HCT116 (cell line): ENCODE measurements around the gene RBM19. TPM values are rescaled to one million over a fixed set of nuclear protein-coding genes. Genes with fewer than 3 reads are reported as not detected.

Experiments
- ATAC-seq: fragments of 200-7000 bp; cut with Tn5 transposase; 2 replicates; pipeline ENCODE4 v1.9.1; 2020; ENCODE audit warnings: mild to moderate bottlenecking, moderate library complexity
- BruUV-seq: library from RNA; stranded (reverse); fragments of 400-500 nt; replicated peaks from 2 replicates; lab custom pipeline; 2021; lab: Mats Ljungman, UMichigan
- CTCF ChIA-PET: fragments of 300-600 bp; sonication (Branson Sonifier 250); formaldehyde crosslinking; loops from one replicate; lab custom pipeline; 2021; ENCODE audit warnings: antibody characterized with exemption; lab: Charles Lee
- POLR2A ChIA-PET: fragments of 300-600, 350-600 bp; sonication (Branson Sonifier 250); formaldehyde crosslinking; loops from one replicate; lab custom pipeline; 2021; ENCODE audit warnings: antibody characterized with exemption; lab: Charles Lee
- RAD21 ChIA-PET, 2 experiments: fragments of 300-600 bp; sonication (Branson Sonifier 250); formaldehyde crosslinking; loops; one replicate each; lab custom pipeline; 2023; ENCODE audit warnings: low total read pairs in 2 of 2; ENCODE audit not compliant: uncharacterized antibody in 2 of 2, unreplicated experiment in 2 of 2, low non-redundant PET in 1 of 2; lab: Charles Lee
- DNase-seq: peaks from one replicate; pipeline ENCODE4 v3.0.0-alpha.2; 2010; ENCODE audit warnings: low read depth, low spot score
- H2AFZ ChIP-seq: fragments of 200-600 bp; shearing (Covaris generic), sonication (generic); 2 replicates; pipeline ENCODE4 v1.6.1; 2017; ENCODE audit warnings: low read depth, mixed run types, mixed read lengths, antibody characterized with exemption, low read length; ENCODE audit not compliant: poor library complexity, severe bottlenecking
- H3K27ac ChIP-seq: 2 replicates; pipeline ENCODE4 v1.5.1; 2012; ENCODE audit warnings: low read depth, low read length
- H3K27me3 ChIP-seq: fragments of 200-600 bp; sonication (generic); 2 replicates; pipeline ENCODE4 v1.6.1; 2016; ENCODE audit warnings: mixed run types, low read length, mixed read lengths; ENCODE audit not compliant: insufficient read depth
- H3K36me3 ChIP-seq, 2 experiments: fragments of 200-500 bp in 1 of 2; fragments of 200-600 bp in 1 of 2; sonication (Bioruptor generic) in 1 of 2; sonication (generic) in 1 of 2; 2 replicates each; pipeline versions ENCODE4 v1.5.1 to v1.6.1; 2014 to 2016; ENCODE audit warnings: low read length in 2 of 2, inconsistent platforms in 1 of 2, mixed read lengths in 1 of 2, mixed run types in 1 of 2; ENCODE audit not compliant: insufficient read depth in 2 of 2, control insufficient read depth in 1 of 2
- H3K4me1 ChIP-seq, 2 experiments: fragments of 200-600 bp in 1 of 2; sonication (generic) in 1 of 2; 2 replicates each; pipeline versions ENCODE4 v1.5.1 to v1.6.1; 2012 to 2017; ENCODE audit warnings: low read length in 2 of 2, inconsistent platforms in 1 of 2, mild to moderate bottlenecking in 1 of 2, mixed read lengths in 1 of 2, mixed run types in 1 of 2, moderate library complexity in 1 of 2; ENCODE audit not compliant: insufficient read depth in 2 of 2, control insufficient read depth in 1 of 2
- H3K4me2 ChIP-seq: fragments of 200-600 bp; sonication (generic); 2 replicates; pipeline ENCODE4 v1.6.1; 2017; ENCODE audit warnings: mixed run types, low read length, mixed read lengths
- H3K4me3 ChIP-seq, 2 experiments: fragments of 200-600 bp in 1 of 2; sonication (generic) in 1 of 2; replicated peaks in 1 of 2; 2 replicates each; pipeline ENCODE4 v1.5.1; 2011 to 2016; ENCODE audit warnings: low read length in 2 of 2, control low read depth in 1 of 2, low read depth in 1 of 2, mild to moderate bottlenecking in 1 of 2, mixed read lengths in 1 of 2, mixed run types in 1 of 2
- H3K79me2 ChIP-seq: fragments of 200-600 bp; sonication (generic); 2 replicates; pipeline ENCODE4 v1.6.1; 2017; ENCODE audit warnings: mild to moderate bottlenecking, mixed run types, low read length, moderate library complexity, mixed read lengths; ENCODE audit not compliant: insufficient read depth
- H3K9ac ChIP-seq: fragments of 200-600 bp; sonication (generic); 2 replicates; pipeline ENCODE4 v1.6.1; 2016; ENCODE audit warnings: low read length, mixed read lengths
- H3K9me2 ChIP-seq: fragments of 200-600 bp; sonication (generic), shearing (Covaris generic); 2 replicates; pipeline ENCODE4 v1.6.1; 2017; ENCODE audit warnings: mixed run types, mild to moderate bottlenecking, moderate library complexity; ENCODE audit not compliant: insufficient read depth
- H3K9me3 ChIP-seq, 2 experiments: fragments of 200-500 bp in 1 of 2; fragments of 200-600 bp in 1 of 2; sonication (Bioruptor generic) in 1 of 2; sonication (generic) in 1 of 2; 2 replicates each; pipeline ENCODE4 v1.6.1; 2014 to 2017; ENCODE audit warnings: low read length in 2 of 2, mixed read lengths in 2 of 2, inconsistent platforms in 1 of 2, low read depth in 1 of 2, mild to moderate bottlenecking in 1 of 2, mixed run types in 1 of 2, moderate library complexity in 1 of 2; ENCODE audit not compliant: control insufficient read depth in 1 of 2, insufficient read depth in 1 of 2
- H4K20me1 ChIP-seq: fragments of 200-600 bp; sonication (generic), shearing (Covaris generic); 2 replicates; pipeline ENCODE4 v1.6.1; 2017; ENCODE audit warnings: mixed run types, mild to moderate bottlenecking, moderate library complexity; ENCODE audit not compliant: insufficient read depth
- CEBPB ChIP-seq: IDR thresholded peaks from 2 replicates; pipeline ENCODE4 v1.6.1; 2012; ENCODE audit warnings: low read depth
- EGR1 ChIP-seq: IDR thresholded peaks from 2 replicates; pipeline ENCODE4 v1.6.1; 2012; ENCODE audit warnings: low read depth
- ELF1 ChIP-seq: IDR thresholded peaks from 2 replicates; pipeline ENCODE4 v1.6.1; 2012; ENCODE audit warnings: low read depth, borderline replicate concordance
- EZH2 ChIP-seq: fragments of 200-600 bp; sonication (generic); IDR thresholded peaks from 2 replicates; pipeline ENCODE4 v1.6.1; 2017; ENCODE audit warnings: antibody characterized with exemption, mixed run types
- EZH2phosphoT487 ChIP-seq: fragments of 200-600 bp; IDR thresholded peaks from 2 replicates; pipeline ENCODE4 v1.6.1; 2018; ENCODE audit warnings: antibody characterized with exemption, borderline replicate concordance
- RAD21 ChIP-seq: IDR thresholded peaks from 2 replicates; pipeline ENCODE4 v1.6.1; 2012; ENCODE audit warnings: low read depth, mild to moderate bottlenecking
- SIN3A ChIP-seq: IDR thresholded peaks from 2 replicates; pipeline ENCODE4 v1.6.1; 2012; ENCODE audit warnings: low read depth
- SRF ChIP-seq: IDR thresholded peaks from 2 replicates; pipeline ENCODE4 v1.6.1; 2012; ENCODE audit warnings: low read depth
- YY1 ChIP-seq: IDR thresholded peaks from 2 replicates; pipeline ENCODE4 v1.6.1; 2011; ENCODE audit warnings: low read length, low read depth, moderate library complexity, mild to moderate bottlenecking; ENCODE audit not compliant: insufficient replicate concordance; ENCODE audit errors: extremely low read depth
- ZFX ChIP-seq: fragments of 450-650 bp; IDR thresholded peaks from 2 replicates; pipeline ENCODE4 v1.6.1; 2017
- ZNF274 ChIP-seq: fragments of 200-500 bp; sonication (Bioruptor generic); IDR thresholded peaks from 2 replicates; pipeline ENCODE4 v1.6.1; 2014; ENCODE audit warnings: mild to moderate bottlenecking, low read depth, low read length, inconsistent platforms
- intact Hi-C: fragments of 100-400 bp; cut with micrococcal nuclease; formaldehyde crosslinking; loops from 2 replicates; pipeline ENCODE4 v1.10.0; 2022
- total RNA-seq: library from RNA; stranded (reverse); gene quantifications from one replicate; pipeline ENCODE4 v1.2.1, GENCODE V29; 2021; ENCODE audit not compliant: unreplicated experiment
- TF ChIP-seq, protein P1 (sequence below): IDR thresholded peaks from 2 replicates; pipeline ENCODE4 v1.6.1; 2012; ENCODE audit warnings: low read depth

The RBM19 gene
- total RNA-seq, 1 experiment from 2014 or later = 30.7 TPM

DNA sequence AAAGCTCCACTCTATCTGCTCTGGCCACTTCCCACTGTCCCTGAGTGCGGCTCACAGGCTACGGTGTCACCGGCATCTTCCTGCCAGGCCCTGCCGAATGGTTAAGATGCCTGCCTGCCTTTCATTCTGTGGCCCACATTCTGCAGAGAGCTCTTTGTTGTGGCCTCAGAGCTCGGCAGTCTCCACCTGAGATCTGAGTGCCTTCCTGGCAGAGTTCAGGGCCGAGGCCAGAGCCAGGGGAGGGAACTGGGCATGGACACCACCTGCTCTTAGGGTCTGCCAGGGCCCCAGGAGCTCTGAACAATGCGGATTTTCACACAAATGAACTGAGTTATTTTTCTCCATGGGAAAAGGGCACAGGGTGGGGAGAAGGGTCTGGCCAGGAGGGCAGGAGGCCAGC is 127.2 kb downstream of the RBM19 start:
- Histone ChIP-seq H3K9me3 (no peaks in the 10 kb centered on the region), H3K4me1 (no peaks in the 10 kb centered on the region), H3K27me3 (no peaks in the 10 kb centered on the region), H4K20me1 (no peaks in the 10 kb centered on the region), H2AFZ (no peak overlapping the region), H3K9ac (no peak overlapping the region), H3K4me2 (no peak overlapping the region), H3K27ac (no peak overlapping the region), H3K9me2 (no peaks in the 10 kb centered on the region), H3K79me2 (no peaks in the 10 kb centered on the region), H3K36me3 (no peaks in the 10 kb centered on the region; a peak in 1 of 4 replicates), H3K4me3 (no peak overlapping the region)
- BruUV-seq = no TSS peak
- intact Hi-C loops = no loop called here
- ATAC-seq (no peak), DNase-seq (no peak)
- TF ChIP-seq, protein P1, sequence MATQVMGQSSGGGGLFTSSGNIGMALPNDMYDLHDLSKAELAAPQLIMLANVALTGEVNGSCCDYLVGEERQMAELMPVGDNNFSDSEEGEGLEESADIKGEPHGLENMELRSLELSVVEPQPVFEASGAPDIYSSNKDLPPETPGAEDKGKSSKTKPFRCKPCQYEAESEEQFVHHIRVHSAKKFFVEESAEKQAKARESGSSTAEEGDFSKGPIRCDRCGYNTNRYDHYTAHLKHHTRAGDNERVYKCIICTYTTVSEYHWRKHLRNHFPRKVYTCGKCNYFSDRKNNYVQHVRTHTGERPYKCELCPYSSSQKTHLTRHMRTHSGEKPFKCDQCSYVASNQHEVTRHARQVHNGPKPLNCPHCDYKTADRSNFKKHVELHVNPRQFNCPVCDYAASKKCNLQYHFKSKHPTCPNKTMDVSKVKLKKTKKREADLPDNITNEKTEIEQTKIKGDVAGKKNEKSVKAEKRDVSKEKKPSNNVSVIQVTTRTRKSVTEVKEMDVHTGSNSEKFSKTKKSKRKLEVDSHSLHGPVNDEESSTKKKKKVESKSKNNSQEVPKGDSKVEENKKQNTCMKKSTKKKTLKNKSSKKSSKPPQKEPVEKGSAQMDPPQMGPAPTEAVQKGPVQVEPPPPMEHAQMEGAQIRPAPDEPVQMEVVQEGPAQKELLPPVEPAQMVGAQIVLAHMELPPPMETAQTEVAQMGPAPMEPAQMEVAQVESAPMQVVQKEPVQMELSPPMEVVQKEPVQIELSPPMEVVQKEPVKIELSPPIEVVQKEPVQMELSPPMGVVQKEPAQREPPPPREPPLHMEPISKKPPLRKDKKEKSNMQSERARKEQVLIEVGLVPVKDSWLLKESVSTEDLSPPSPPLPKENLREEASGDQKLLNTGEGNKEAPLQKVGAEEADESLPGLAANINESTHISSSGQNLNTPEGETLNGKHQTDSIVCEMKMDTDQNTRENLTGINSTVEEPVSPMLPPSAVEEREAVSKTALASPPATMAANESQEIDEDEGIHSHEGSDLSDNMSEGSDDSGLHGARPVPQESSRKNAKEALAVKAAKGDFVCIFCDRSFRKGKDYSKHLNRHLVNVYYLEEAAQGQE = no peak
- TF ChIP-seq ELF1 (no peak), EZH2phosphoT487 (no peak), EZH2 (no peak), SRF (no peak), RAD21 (no peak), YY1 (no peak), ZFX (no peak), CEBPB (no peak), EGR1 (no peak), SIN3A (no peak), ZNF274 (no peak)
- ChIA-PET CTCF (no interaction called here), RAD21 (no interaction called here), POLR2A (no interaction called here)
